PFSK-1 (cell line): ENCODE measurements around the gene FKBP8.

Source experiments
- FOXP2 ChIP-seq: optimal IDR thresholded peaks from 2 replicates; pipeline ENCODE3; 2011; ENCODE audit warnings: borderline replicate concordance, control low read depth, inconsistent platforms; ENCODE audit not compliant: insufficient read depth; ENCODE audit errors: extremely low read length, extremely low read depth
- POLR2AphosphoS5 ChIP-seq: IDR thresholded peaks from 2 replicates; pipeline ENCODE4 v1.6.1; 2012; ENCODE audit warnings: low read depth, mild to moderate bottlenecking, control low read depth, low read length, moderate library complexity
- SIN3A ChIP-seq: IDR thresholded peaks from 2 replicates; pipeline ENCODE4 v1.6.1; 2012; ENCODE audit warnings: mild to moderate bottlenecking, low read length, moderate library complexity, borderline replicate concordance; ENCODE audit not compliant: insufficient read depth
- TAF1 ChIP-seq: IDR thresholded peaks from 2 replicates; pipeline ENCODE4 v1.6.1; 2012; ENCODE audit warnings: low read length, control low read depth, borderline replicate concordance; ENCODE audit not compliant: insufficient read depth
- TF ChIP-seq, protein P1 (sequence below), 2 experiments: IDR thresholded peaks; 2 replicates each; pipeline versions ENCODE4 v1.6.1 to v1.8.0; 2011 to 2012; ENCODE audit warnings: low read depth in 2 of 2, low read length in 2 of 2, control low read depth in 1 of 2, inconsistent platforms in 1 of 2, mild to moderate bottlenecking in 1 of 2, moderate library complexity in 1 of 2; ENCODE audit not compliant: insufficient read depth in 1 of 2

FKBP8 gene

DNA sequence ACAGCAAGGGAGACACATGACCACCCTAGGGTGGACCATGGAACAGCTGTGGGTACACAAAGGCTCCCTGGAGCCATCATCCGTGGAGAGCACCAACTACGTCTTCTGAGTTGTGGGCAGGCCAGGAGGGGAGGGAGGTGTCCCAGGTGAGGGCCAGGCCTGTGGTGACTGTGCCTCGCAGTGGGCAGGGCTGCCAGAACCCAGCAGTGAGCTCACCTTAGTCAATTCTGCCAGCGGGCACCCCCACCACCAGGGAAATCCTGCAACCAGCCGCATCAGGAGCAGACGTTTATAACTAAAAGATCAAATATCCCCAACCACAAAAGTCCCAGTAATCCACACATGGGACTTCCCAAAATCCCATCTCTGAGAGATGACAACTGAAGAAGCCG is 41.1 kb downstream of the FKBP8 start:
- TF ChIP-seq FOXP2 (no peak), POLR2AphosphoS5 (no peak), TAF1 (no peak), SIN3A (no peak)
- TF ChIP-seq, protein P1, sequence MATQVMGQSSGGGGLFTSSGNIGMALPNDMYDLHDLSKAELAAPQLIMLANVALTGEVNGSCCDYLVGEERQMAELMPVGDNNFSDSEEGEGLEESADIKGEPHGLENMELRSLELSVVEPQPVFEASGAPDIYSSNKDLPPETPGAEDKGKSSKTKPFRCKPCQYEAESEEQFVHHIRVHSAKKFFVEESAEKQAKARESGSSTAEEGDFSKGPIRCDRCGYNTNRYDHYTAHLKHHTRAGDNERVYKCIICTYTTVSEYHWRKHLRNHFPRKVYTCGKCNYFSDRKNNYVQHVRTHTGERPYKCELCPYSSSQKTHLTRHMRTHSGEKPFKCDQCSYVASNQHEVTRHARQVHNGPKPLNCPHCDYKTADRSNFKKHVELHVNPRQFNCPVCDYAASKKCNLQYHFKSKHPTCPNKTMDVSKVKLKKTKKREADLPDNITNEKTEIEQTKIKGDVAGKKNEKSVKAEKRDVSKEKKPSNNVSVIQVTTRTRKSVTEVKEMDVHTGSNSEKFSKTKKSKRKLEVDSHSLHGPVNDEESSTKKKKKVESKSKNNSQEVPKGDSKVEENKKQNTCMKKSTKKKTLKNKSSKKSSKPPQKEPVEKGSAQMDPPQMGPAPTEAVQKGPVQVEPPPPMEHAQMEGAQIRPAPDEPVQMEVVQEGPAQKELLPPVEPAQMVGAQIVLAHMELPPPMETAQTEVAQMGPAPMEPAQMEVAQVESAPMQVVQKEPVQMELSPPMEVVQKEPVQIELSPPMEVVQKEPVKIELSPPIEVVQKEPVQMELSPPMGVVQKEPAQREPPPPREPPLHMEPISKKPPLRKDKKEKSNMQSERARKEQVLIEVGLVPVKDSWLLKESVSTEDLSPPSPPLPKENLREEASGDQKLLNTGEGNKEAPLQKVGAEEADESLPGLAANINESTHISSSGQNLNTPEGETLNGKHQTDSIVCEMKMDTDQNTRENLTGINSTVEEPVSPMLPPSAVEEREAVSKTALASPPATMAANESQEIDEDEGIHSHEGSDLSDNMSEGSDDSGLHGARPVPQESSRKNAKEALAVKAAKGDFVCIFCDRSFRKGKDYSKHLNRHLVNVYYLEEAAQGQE (IDR thresholded peaks at IDR 0.05; ENCODE audit: insufficient read depth in 1 of 2, low read depth in 2 of 2, low read length in 2 of 2) = no peak

- no peak for TF ChIP-seq TAF1
- TF ChIP-seq POLR2AphosphoS5 = no peak
- TF ChIP-seq, protein P1 (IDR thresholded peaks at IDR 0.05; ENCODE audit: insufficient read depth in 1 of 2, low read depth in 2 of 2, low read length in 2 of 2) = no peak
- TF ChIP-seq FOXP2 = no peak
Measured at GRCh38 chr19:18501832-18502231, 41.5 kb downstream of the FKBP8 start.

DNA sequence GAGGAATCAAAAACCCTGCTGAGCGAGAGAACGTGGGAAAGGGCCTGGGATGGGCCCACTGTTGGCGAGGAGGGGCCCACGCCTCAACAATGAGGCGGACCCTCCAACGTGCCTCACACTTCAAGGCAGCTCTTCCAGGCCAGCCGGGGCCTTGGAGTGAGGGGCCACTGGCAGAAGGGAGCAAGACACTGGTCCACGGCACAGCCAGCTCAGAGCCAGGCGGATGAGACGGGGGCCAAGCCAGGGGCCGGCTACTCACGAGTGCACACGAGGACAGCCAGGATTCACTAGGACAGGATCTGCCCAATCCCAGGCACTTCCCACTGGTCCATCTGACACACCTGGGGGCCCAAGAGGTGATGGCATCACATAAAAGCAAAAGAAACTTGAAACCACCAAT is 42.0 kb downstream of the FKBP8 start:
- no peak for TF ChIP-seq TAF1
- no peak for TF ChIP-seq SIN3A
- TF ChIP-seq, protein P1 (IDR thresholded peaks at IDR 0.05; ENCODE audit: insufficient read depth in 1 of 2, low read depth in 2 of 2, low read length in 2 of 2) = no peak
- TF ChIP-seq POLR2AphosphoS5 = no peak
- no peak for TF ChIP-seq FOXP2

GRCh38 chr19:18500799-18501198 is 42.6 kb downstream of the FKBP8 start:
- TF ChIP-seq, protein P1 (IDR thresholded peaks at IDR 0.05; ENCODE audit: insufficient read depth in 1 of 2, low read depth in 2 of 2, low read length in 2 of 2) = no peak
- TF ChIP-seq FOXP2 (no peak), SIN3A (no peak), TAF1 (no peak), POLR2AphosphoS5 (no peak)

- TF ChIP-seq, protein P1 (IDR thresholded peaks at IDR 0.05; ENCODE audit: insufficient read depth in 1 of 2, low read depth in 2 of 2, low read length in 2 of 2) = no peak
Measured at GRCh38 chr19:18500376-18500775, 43.0 kb downstream of the FKBP8 start.
